Endothelial cell of umbilical vein (primary cell): ENCODE measurements around the gene PTPN3.

ENCODE experiments used
- MAX ChIP-seq: IDR thresholded peaks from 2 replicates; pipeline ENCODE4 v1.6.1; 2011; ENCODE audit not compliant: insufficient read depth, insufficient read length
- POLR2A ChIP-seq: IDR thresholded peaks from 2 replicates; pipeline ENCODE4 v1.6.1; 2012; ENCODE audit warnings: low read depth, mild to moderate bottlenecking, control low read depth, low read length

- TF ChIP-seq MAX (no peak), POLR2A (no peak)
Measured at GRCh38 chr9:109542922-109543321, 44.8 kb upstream of the PTPN3 start.
